Measurements from ENCODE around the gene SLIT3. TPM values are rescaled to one million over a fixed set of nuclear protein-coding genes. Genes with fewer than 3 reads are reported as not detected.

SLIT3 gene
- total RNA-seq, 6 experiments from 2014 or later: 0.31 to 1.2 (median 0.65) TPM

- Histone ChIP-seq H3K4me1 (no peaks in the 10 kb centered on the region), H3K27ac (no peak overlapping the region), H3K36me3 (no peaks in the 10 kb centered on the region), H3K27me3 (no peaks in the 10 kb centered on the region), H3K4me3 (no peak overlapping the region), H3K9me3 (no peaks in the 10 kb centered on the region)
- intact Hi-C loops (cut with DNase I): no loop called here
- 54% methylated on average over 3 of the region's 3 CpGs for WGBS (ENCODE audit: insufficient coverage, low coverage, low lambda C conversion rate, missing lambda C conversion rate)
- ATAC-seq (no peak), DNase-seq (no peak)
- TF ChIP-seq CTCF (IDR thresholded peaks at IDR 0.05) (no peak), POLR2A (IDR thresholded peaks at IDR 0.05) (no peak)
Measured at GRCh38 chr5:168972731-168973130, 328.2 kb downstream of the SLIT3 start.

GRCh38 chr5:168971100-168971499 is 329.8 kb downstream of the SLIT3 start:
- Histone ChIP-seq H3K36me3 (no peaks in the 10 kb centered on the region), H3K27ac (no peak overlapping the region), H3K4me3 (no peak overlapping the region), H3K4me1 (no peaks in the 10 kb centered on the region), H3K27me3 (no peaks in the 10 kb centered on the region), H3K9me3 (no peaks in the 10 kb centered on the region)
- ATAC-seq (no peak), DNase-seq (no peak)
- TF ChIP-seq POLR2A (IDR thresholded peaks at IDR 0.05): no peak
- no peak for TF ChIP-seq CTCF (IDR thresholded peaks at IDR 0.05)
- 53% methylated on average over 3 of the region's 4 CpGs for WGBS (ENCODE audit: insufficient coverage, low coverage, low lambda C conversion rate, missing lambda C conversion rate)
- intact Hi-C loops (cut with DNase I): no loop called here

- no peaks in the 10 kb centered on the region for H3K4me1 ChIP-seq
- H3K4me3 ChIP-seq: no peak overlapping the region
- intact Hi-C loops (cut with DNase I): no loop called here
- no peaks in the 10 kb centered on the region for H3K36me3 ChIP-seq
- no peak for ATAC-seq
- no peaks in the 10 kb centered on the region for H3K9me3 ChIP-seq
- no peak for DNase-seq
- H3K27me3 ChIP-seq: no peaks in the 10 kb centered on the region
- H3K27ac ChIP-seq: no peak overlapping the region
- TF ChIP-seq CTCF (IDR thresholded peaks at IDR 0.05) (no peak), POLR2A (IDR thresholded peaks at IDR 0.05) (no peak)
- whole genome bisulfite sequencing (ENCODE audit: insufficient coverage, low coverage, low lambda C conversion rate, missing lambda C conversion rate): 32% methylated on average over 8 of the region's 8 CpGs
Measured at GRCh38 chr5:168969326-168969886, 331.5 kb downstream of the SLIT3 start.

GRCh38 chr5:168967882-168968620 is 332.9 kb downstream of the SLIT3 start:
- WGBS (ENCODE audit: insufficient coverage, low coverage, low lambda C conversion rate, missing lambda C conversion rate): 40% methylated on average over 6 of the region's 7 CpGs
- ATAC-seq (no peak), DNase-seq (no peak)
- Histone ChIP-seq H3K9me3 (no peaks in the 10 kb centered on the region), H3K27me3 (no peaks in the 10 kb centered on the region), H3K36me3 (no peaks in the 10 kb centered on the region), H3K4me1 (no peaks in the 10 kb centered on the region), H3K27ac (no peak overlapping the region), H3K4me3 (no peak overlapping the region)
- intact Hi-C loops (cut with DNase I): no loop called here
- TF ChIP-seq CTCF (IDR thresholded peaks at IDR 0.05) (no peak), POLR2A (IDR thresholded peaks at IDR 0.05) (no peak)

Measured in right lobe of liver (tissue), 6 donors.